ENCODE results near the gene MAGIX. TPM values are rescaled to one million over a fixed set of nuclear protein-coding genes. Genes with fewer than 3 reads are reported as not detected.
"Not testable (repeated sequence)": the region's sequence is repeated elsewhere in the genome, so short reads cannot be mapped to it uniquely, and the experiment has no call there.

MAGIX gene
- total RNA-seq, 6 donors from 2014 or later: 7.3 to 16.3 (median 12.9) TPM

DNA sequence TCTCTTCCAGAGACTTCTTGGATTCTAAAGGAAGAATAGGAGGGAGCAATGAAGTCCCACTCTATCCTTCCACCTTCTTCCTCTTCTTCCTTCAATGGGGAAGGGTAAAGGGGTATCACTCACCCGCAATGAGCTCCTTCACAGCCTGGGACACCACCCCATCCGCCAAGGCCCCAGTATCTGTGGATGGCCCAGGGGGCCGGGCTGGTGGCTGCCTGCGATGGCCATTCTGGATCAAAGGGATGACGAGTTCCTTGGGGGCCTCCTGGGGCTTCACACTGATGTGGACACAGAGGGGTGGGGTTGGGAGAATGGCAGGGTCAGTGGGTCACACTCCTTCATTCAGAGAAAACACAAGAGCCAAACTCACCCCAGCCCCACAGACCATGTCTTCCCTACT is 40.1 kb upstream of the MAGIX start:
- peaks cover 0 to 6% (median 0%) of the 10 kb centered on the region in 4 donors for H3K9me3 ChIP-seq
- peak overlapping the region in 1 of 4 donors; percentile 87 for H3K27ac ChIP-seq
- H3K27me3 ChIP-seq: no peaks in the 10 kb centered on the region
- ATAC-seq (ENCODE audit: low FRiP score in 2 of 2) (no peak), DNase-seq (peak in 1 of 2 donors; percentile 24)
- H3K4me3 ChIP-seq: peak overlapping the region in 3 of 4 donors; percentile 63 to 77 (median 70)
- WGBS, 2 donors: 53 to 86% methylated on average over 1 to 3 of the region's 5 CpGs
- peaks cover 0 to 25% (median 2%) of the 10 kb centered on the region in 4 donors for H3K36me3 ChIP-seq
- peaks cover 4 to 9% (median 5%) of the 10 kb centered on the region in 4 donors for H3K4me1 ChIP-seq
- no peak for TF ChIP-seq POLR2AphosphoS5 (IDR thresholded peaks at IDR 0.05)
- no peak for TF ChIP-seq POLR2A (IDR thresholded peaks at IDR 0.05)
- TF ChIP-seq, protein P1, sequence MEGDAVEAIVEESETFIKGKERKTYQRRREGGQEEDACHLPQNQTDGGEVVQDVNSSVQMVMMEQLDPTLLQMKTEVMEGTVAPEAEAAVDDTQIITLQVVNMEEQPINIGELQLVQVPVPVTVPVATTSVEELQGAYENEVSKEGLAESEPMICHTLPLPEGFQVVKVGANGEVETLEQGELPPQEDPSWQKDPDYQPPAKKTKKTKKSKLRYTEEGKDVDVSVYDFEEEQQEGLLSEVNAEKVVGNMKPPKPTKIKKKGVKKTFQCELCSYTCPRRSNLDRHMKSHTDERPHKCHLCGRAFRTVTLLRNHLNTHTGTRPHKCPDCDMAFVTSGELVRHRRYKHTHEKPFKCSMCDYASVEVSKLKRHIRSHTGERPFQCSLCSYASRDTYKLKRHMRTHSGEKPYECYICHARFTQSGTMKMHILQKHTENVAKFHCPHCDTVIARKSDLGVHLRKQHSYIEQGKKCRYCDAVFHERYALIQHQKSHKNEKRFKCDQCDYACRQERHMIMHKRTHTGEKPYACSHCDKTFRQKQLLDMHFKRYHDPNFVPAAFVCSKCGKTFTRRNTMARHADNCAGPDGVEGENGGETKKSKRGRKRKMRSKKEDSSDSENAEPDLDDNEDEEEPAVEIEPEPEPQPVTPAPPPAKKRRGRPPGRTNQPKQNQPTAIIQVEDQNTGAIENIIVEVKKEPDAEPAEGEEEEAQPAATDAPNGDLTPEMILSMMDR (IDR thresholded peaks at IDR 0.05): no peak
- no peak for TF ChIP-seq EP300 (IDR thresholded peaks at IDR 0.05)

DNA sequence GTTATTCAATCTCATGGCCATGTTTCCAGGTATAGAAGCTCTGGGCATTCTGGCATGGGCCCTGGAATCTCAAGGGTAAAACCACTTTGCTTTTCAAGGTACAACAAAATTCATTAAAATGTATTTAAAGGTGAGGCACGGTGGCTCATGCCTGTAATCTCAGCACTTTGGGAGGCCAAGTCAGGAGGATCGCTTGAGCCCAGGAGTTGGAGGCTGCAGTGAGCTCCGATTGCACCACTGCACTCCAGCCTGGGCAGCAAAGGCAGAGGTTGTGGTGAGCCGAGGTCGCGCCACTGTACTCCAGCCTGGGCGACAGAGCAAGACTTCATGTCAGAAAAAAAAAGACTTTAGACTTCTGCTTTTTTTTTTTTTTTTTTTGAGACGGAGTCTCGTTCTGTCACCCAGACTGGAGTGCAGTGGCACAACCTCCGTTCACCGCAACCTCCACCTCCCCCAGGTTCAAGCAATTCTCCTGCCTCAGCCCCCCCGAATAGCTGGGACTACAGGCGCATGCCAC is 34.8 kb upstream of the MAGIX start:
- not testable (repeated sequence) for H3K9me3 ChIP-seq; H3K4me3 ChIP-seq; H3K4me1 ChIP-seq; H3K27ac ChIP-seq; DNase-seq; H3K36me3 ChIP-seq; H3K27me3 ChIP-seq; ATAC-seq (ENCODE audit: low FRiP score in 2 of 2)
- WGBS, 2 donors: 67 to 75% methylated on average over 9 to 13 of the region's 13 CpGs

DNA sequence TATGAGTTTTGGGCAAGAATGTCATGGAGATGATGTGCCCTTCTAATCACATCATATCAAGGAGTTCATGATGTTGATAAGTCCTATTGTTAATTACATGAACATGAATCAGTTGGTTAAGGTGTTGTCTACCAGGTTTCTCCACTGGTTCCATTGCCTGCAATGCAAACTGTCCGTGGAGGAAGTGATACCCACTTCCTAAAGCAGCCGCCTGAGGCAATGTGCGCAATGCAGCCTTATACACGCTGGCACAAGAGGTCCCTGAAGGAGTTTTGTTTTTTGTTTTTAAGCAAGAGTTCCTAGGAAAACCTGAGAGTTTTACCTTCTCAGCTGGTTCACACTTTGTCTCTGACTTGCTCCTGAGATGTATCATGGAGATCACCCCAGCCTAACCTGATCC is 33.1 kb upstream of the MAGIX start:
- Histone ChIP-seq H3K27ac (no peak overlapping the region), H3K4me3 (no peak overlapping the region), H3K4me1 (no peaks in the 10 kb centered on the region), H3K27me3 (no peaks in the 10 kb centered on the region), H3K9me3 (no peaks in the 10 kb centered on the region), H3K36me3 (no peaks in the 10 kb centered on the region)
- WGBS, 2 donors: 59 to 70% methylated on average over 3 to 4 of the region's 4 CpGs
- TF ChIP-seq POLR2AphosphoS5 (IDR thresholded peaks at IDR 0.05): no peak
- TF ChIP-seq POLR2A (IDR thresholded peaks at IDR 0.05): no peak
- TF ChIP-seq EP300 (IDR thresholded peaks at IDR 0.05): no peak
- TF ChIP-seq, protein P1 (IDR thresholded peaks at IDR 0.05): no peak
- DNase-seq: peak in 1 of 2 donors; percentile 32
- ATAC-seq (ENCODE audit: low FRiP score in 2 of 2): no peak

DNA sequence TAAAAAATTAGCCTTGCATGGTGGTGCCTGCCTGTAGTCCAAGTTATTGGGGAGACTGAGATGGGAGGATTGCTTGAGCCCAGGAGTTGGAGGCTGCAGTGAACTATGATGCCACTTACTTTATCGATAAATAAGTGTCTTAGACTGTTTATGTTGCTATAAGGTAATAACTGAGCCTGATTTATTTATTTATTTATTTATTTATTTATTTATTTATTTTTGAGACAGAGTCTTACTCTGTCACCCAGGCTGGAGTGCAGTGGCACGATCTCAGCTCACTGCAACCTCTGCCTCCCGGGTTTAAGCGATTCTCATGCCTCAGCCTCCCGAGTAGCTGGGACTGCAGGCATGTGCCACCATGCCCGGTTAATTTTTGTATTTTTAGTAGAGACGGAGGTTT is 30.3 kb upstream of the MAGIX start:
- not testable (repeated sequence) for H3K27ac ChIP-seq; DNase-seq; H3K4me1 ChIP-seq; H3K36me3 ChIP-seq; ATAC-seq (ENCODE audit: low FRiP score in 2 of 2); H3K4me3 ChIP-seq; H3K9me3 ChIP-seq; H3K27me3 ChIP-seq
- 92 to 100% methylated on average over 4 to 7 of the region's 7 CpGs for WGBS, 2 donors

DNA sequence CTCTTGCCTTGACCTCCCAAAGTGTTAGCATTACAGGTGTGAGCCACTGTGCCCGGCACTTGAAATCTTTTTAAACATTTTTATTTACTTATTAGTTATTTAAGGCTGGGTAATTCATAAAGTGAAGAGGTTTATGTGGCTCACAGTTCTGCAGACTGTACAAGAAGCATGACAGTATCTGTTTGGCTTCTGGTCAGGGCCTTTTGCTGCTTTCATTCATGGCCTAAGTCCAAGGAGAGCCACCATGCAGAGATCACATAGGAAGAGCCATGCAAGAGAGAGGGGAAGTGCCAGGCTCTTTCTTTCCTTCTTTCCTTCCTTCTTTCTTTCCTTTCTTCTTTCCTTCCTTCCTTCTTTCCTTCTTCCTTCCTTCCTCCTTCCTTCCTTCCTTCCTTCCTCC is 28.8 kb upstream of the MAGIX start:
- no peaks in the 10 kb centered on the region for H3K27me3 ChIP-seq
- H3K4me1 ChIP-seq: no peaks in the 10 kb centered on the region
- no peak overlapping the region for H3K27ac ChIP-seq
- H3K4me3 ChIP-seq: no peak overlapping the region
- ATAC-seq (ENCODE audit: low FRiP score in 2 of 2) (no peak), DNase-seq (no peak)
- no peaks in the 10 kb centered on the region for H3K36me3 ChIP-seq
- 69 to 79% methylated on average over 1 of the region's 1 CpG for WGBS, 2 donors
- TF ChIP-seq EP300 (IDR thresholded peaks at IDR 0.05) (no peak), POLR2AphosphoS5 (IDR thresholded peaks at IDR 0.05) (no peak), POLR2A (IDR thresholded peaks at IDR 0.05) (no peak)
- TF ChIP-seq, protein P1 (IDR thresholded peaks at IDR 0.05): no peak
- peaks cover 0 to 10% (median under 1%) of the 10 kb centered on the region in 4 donors for H3K9me3 ChIP-seq

DNA sequence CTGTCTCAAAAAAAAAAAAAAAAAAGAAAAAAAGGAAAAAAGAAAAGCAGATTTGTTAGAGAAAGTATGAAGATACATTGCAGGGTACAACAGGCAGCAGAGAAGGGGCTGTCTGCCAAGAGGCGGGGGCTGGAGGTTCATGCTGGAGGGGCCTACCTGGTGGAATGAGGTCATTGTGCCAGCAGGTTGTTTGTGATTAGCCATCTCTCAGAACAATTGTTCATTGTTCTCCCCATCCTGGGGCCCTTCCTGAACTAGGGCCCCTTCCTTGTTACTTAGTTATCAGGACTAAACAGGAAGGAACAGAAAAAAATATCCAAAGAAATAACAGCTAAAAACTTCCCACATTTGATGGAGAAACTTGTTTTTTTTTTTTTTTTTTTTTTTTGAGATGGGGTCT is 25.1 kb upstream of the MAGIX start:
- H3K27me3 ChIP-seq: no peaks in the 10 kb centered on the region
- no peaks in the 10 kb centered on the region for H3K4me1 ChIP-seq
- no peaks in the 10 kb centered on the region for H3K36me3 ChIP-seq
- no peak for DNase-seq
- H3K9me3 ChIP-seq: peaks cover 0 to 44% (median 9%) of the 10 kb centered on the region in 4 donors
- H3K4me3 ChIP-seq: no peak overlapping the region
- no peak overlapping the region for H3K27ac ChIP-seq
- no peak for ATAC-seq (ENCODE audit: low FRiP score in 2 of 2)
- 65 to 85% methylated on average over 1 of the region's 1 CpG for WGBS, 2 donors
- TF ChIP-seq, protein P1 (IDR thresholded peaks at IDR 0.05): no peak
- TF ChIP-seq EP300 (IDR thresholded peaks at IDR 0.05) (no peak), POLR2A (IDR thresholded peaks at IDR 0.05) (no peak), POLR2AphosphoS5 (IDR thresholded peaks at IDR 0.05) (no peak)

All from upper lobe of left lung (tissue), 6 donors.